PC-3 (cell line): ENCODE measurements around the gene ZNF491.

Experiments used
- CTCF ChIP-seq: fragments of 300-600 bp; sonication (generic); conservative IDR thresholded peaks from 2 replicates; pipeline ENCODE4 v1.5.1; 2017; ENCODE audit warnings: antibody characterized with exemption, low read depth, mild to moderate bottlenecking, low read length
- EZH2 ChIP-seq: fragments of 300-600 bp; sonication (generic); IDR thresholded peaks from one replicate; pipeline ENCODE4 v1.6.1; 2017; ENCODE audit warnings: antibody characterized with exemption, mild to moderate bottlenecking, low read length; ENCODE audit not compliant: unreplicated experiment

DNA sequence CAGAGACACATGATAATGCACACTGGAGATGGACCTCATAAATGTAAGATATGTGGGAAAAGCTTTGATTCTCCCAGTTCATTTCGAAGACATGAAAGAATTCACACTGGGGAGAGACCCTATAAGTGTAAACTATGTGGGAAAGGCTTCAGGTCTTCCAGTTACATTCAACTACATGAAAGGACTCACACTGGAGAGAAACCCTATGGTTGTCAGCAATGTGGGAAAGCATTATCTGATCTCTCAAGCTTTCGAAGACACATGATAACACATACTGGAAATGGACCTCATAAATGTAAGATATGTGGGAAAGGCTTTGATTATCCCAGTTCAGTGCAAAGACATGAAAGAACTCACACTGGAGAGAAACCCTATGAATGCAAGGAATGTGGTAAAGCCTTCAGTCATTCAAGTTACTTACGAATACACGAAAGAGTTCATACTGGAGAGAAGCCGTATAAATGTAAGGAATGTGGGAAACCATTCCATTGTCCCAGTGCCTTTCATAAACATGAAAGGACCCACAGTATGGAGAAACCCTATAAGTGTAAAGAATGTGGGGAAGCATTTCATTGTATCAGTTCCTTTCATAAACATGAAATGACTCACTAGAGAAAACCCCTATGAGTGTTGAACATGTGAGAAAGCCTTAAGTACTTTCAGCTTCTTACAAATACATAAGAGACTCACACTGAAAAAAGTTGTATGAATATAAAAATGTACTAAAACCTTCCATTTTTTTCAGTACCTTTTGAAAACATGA, 16.8 kb upstream of the ZNF491 start:
- no peak for TF ChIP-seq CTCF
- TF ChIP-seq EZH2 = no peak
